Hippocampal formation (tissue), 2 donors: ENCODE measurements around the gene CYP24A1.

Experiments
- DNase-seq, 2 donors: peaks; one replicate each; lab custom pipeline; 2025; lab: John Stamatoyannopoulos, UW

The CYP24A1 gene

DNA sequence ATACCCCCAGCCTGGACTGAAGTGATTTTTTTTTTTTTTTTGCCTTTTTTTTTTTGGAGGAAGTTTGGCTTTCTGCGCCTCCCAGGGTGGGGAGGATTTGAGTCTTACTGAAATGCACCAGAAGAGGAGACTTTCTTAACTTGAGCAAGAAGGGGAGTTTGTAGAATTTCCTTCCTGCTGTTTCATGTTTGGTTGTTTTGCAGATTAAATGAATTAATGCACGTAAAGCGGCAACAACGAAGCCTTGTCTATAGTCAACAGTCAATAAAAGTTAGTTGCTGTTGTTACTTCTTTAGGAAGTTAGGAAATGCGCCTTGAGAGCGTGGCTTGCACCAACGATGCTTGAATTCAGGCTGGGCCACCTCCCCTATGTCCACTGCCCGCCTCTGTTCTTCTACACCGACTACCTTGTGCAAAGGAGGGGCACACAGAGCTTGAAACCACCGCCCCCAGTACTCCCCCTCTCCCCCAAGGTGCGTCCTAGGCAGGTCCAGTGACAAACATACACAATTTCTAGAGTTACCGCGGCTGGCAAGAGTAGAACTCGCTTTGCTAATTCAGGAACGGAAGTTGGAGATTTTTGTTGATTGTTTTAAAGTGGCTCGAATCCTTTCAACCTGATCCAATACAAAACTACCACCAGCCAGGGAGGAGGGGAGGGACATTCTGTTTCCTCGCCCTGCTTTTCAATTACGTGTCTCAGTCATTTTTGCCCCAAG lies 830 bp upstream of the CYP24A1 start:
- no peak for DNase-seq

DNA sequence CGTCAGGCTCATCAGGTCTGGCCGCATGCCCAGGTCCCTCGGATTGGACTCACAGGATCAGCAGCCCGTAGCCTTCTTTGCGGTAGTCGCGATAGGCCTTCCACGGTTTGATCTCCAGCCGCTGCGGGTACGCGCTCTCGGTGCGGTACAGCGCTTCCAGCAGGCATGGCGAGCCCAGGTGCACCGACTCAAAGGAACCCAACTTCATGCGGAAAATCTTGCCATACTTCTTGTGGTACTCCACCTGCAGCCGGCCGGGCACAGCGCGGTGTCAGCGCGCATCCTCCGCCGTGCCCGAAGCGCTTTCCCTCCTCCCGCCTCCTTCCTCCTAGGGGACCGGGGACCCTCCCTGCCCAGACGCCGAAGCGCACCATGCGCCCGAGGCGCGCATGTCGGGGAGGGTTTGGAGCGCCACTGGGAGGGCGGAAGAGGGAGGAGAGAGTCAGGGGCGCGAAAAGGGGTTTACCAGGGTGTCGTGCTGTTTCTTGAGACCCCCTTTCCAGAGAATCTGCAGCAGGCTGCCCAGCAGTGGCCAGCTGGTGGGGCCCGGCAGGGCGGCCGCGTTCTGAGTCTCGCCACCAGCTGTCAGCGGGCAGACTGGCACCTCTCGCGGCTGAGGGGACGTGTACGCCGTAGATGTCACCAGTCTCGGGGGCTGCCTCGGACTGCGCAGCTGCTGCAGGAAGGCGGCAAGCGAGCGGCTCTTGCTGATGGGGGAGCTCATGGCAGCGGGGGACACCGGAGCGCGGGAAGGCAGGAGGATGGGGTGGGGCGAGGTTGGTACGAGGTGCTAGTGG lies 732 bp downstream of the CYP24A1 start:
- no peak for DNase-seq

DNA sequence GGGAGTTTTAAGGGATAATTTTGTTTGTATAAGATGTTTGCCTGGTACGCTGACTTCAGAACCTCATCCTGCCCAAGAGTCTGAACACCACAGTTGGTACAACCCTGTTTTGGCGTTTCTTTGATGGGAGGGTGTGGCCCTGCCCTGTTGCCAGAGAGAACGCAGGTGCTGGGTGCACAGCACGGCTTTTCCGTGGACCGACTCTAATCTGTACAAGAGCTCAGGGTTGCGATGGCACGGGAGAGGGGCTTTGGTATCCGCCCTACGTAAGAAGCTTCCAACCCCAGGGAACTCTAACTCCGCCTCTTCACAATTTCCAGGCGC lies 1.3 kb downstream of the CYP24A1 start:
- no peak for DNase-seq

DNA sequence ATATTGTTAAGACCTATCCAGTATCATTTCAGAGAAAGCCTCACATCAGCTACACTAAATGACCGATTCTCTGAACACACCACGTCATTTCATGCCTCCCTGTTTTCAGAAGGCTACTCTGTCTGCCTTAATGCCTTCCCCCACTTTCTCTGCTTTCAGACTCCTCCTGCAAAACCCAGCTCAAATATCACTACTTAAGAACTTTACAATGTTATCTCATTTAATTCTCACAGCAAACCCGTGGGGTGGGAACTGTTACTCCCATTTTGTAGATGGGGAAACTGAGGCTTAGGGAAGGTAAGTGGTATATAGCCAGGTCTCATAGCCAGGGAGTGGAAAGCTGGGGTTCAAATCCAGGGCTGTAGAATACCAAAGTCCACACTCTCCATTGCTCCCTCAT lies 2.8 kb downstream of the CYP24A1 start:
- no peak for DNase-seq

DNA sequence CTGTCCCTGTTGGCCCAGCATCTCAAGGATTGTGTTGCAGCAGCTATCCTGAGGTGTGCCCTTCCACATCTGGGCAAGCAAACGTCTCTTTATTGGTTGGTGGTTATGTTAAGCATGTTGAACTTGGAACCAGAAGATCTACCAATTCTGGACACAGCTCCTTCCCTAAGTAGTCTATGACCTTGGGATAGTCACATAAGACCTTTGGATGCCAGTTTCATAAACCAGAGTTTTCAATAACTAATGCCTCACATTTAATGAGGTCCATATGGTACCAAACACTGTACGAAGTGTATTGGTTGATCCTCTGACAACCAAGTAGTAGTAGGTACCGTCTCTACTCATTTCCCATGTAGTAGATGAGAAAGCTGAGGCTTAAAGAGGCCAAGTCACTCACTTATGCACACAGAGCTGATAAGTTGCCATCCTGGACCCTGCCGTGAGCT lies 3.7 kb downstream of the CYP24A1 start:
- no peak for DNase-seq

DNA sequence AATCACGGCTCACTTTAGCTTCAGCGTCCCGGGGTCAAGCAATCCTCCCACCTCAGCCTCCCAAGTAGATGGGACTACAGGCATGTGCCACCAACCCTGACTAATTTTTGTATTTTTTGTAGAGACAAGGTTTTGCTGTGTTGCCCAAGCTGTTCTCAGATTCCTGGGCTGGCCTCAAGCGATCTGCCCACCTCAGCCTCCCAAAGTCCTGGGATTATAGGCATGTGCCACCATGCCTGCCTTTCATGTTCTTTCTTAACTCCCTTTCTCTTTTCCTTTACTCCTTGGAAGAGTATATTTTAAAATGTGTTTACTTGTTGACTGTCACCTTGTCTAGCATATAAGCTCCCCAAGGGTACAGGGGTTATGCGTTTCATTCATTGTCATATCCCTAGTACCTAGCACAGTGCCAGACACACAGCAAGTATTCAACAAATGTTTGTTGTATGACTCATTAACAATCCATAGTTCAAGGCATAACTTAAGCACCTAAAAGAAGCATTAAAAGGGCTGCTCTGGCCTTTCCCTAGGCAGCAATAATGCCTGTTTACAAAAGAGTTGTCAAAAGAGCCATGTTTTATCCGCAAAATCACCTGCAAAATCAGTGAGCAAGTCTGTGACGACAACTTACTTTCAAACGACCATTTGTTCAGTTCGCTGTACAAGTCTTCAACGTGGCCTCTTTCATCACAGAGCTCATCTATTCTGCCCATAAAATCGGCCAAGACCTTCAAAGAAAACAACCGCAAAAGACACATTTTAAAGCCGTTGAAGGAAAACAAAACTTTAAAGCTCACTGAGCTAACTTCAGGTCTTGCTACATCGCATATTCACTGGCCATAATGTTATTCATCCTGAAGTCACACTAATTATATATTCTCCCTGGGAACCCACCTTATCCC lies 4.6 kb downstream of the CYP24A1 start:
- DNase-seq = no peak

DNA sequence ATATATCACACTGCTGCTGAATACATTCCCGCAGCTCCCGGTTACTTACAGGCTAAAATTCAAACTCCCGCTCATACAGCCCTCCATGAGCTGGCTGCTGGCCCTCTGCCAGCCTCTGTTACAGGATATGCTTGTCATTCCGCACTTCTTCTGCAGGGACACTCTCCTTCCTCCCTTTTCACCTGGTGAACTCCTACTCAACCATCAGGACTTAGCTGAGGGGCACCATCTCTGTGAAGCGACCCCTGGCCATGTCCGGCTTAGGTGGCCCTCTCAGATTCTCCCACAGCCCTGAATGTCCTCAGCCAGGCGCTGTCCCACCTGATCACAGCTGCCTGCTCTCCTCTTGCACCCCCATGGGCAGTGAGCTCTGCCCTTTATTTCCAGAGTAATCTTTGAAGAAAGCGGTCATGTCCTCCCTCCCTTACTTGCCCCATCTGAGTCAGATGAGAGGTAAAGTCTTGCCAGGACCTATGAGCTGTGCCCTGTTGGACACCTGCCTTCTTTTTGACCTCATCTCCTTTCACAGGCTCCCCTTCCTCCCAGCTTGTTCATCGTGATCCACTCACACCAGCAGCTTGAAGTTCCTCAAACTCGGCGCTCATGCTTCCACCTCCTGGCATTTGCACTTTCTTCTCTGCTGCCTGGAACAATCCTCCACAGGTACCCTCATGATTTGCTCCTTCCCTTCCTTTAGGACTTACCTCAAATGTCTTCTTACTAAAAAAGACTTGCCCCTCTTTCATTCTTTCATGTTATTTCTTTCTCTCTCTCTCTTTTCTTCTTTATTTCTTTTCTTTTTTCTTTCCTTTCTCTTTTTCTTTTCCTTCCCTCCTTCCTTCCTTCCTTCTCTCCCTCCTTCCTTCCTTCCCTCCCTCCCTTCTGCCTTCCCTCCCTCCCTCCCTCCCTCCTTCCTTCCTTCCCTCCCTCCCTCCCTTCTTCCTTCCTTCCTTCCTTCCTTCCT lies 5.6 kb downstream of the CYP24A1 start:
- no peak for DNase-seq

DNA sequence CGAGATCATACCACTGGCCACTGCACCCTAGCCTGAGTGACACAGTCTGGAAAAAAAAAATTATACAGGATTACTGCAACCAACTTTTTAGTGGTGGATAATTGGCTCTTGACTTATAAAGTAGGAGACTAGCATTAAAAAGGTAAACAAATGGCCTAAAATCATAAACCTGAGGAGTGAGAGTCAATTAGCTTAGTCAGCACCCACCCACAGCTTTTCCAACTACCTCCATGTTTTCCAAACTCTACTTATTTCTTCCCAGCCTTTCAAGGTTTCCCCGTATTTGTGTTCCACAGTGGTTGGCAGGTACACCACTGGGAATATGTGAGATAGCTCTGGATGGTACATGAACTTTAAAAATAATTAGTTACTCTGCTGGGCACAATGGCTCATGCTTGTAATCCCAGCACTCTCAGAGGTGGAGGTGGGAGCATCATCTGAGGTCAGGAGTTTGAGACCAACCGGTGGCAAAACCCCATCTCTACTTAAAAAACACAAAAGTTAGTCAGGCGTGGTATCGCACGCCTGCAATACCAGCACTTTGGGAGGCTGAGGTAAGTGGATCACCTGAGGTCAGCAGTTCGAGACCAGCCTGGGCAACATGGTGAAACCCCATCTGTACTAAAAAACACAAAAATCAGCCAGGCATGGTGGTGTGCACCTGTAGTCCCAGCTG lies 6.7 kb downstream of the CYP24A1 start:
- DNase-seq = no peak

DNA sequence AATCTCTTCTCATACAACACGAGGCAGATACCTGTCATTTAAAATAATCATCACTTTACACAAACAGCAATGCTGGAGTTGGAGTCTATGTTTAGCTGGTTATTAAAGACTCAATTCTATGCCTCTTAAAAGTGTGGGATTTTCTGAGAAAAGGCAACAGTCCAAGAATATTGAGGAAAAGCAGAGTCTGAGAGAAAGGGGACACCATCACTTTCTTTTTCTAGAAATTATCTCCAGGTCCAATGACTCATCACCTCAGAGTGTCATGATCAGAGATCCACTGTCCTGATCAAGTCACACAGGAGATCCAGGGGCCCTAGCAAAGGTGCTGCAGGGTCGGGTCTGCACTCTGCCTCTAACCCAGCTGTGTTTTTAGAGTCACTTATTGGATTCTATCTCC lies 8.0 kb downstream of the CYP24A1 start:
- no peak for DNase-seq

DNA sequence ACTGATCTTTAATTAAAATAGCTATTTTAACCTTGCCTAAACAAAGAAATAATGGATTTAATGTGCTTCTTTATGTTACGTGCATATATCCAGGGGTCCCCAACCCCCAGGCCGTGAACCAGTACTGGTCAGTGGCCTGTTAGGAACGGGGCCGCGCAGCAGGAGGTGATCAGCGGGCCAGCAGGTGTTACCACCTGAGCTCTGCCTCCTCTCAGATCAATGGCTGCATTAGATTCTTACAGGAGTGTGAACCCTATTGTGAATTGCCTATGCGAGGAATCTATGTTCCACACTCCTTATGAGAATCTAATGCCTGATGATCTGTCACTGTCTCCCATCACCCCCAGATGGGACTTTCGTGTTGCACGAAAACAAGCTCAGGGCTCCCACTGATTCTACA lies 8.8 kb downstream of the CYP24A1 start:
- DNase-seq = no peak

DNA sequence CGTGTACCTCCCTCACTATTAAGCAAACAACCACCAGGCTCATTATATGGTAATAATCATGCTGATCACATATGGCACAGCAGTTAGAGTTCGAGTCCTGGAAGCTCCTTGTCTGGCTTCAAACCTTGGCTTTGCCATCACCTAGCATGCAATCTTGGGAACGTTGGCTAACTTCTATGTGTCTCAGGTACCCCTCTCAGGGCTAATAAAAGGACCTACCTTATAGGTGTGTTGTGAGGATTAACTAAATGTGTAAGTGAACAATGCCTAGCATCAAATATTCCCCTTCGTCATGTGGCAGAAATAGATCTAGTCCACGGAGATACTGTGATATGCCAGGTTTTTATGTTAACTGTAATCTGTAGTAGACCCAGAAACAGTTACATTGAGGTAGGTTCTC lies 10.4 kb downstream of the CYP24A1 start:
- no peak for DNase-seq

DNA sequence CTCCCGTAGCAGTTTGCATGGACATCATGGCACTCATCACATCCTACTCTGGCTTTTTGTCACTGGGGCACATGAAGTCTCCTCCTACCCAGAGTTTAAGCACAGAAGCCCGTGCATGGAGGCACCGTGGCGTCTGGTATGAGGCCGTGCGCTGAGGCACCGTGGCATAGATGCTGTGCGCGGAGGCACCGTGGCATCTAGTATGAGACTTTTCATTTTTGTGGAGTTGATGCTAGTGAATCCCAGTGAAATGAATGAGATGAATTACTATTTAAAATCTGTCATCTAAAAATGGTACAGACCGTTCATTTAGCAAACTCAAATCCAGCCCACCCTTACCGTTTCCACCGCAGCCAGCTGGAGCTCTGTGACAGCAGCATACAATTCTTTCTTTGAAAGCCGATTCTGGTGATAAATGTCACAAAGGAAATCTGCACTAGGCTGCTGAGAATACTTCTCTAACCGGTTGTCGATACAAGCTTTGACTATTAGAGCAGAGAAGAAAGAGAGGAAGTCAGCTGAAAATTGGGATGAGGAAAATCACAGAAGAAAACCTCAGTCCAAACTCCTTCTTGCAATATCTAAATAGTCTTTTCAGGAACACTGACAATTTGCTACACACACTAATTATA lies 11.3 kb downstream of the CYP24A1 start:
- no peak for DNase-seq

DNA sequence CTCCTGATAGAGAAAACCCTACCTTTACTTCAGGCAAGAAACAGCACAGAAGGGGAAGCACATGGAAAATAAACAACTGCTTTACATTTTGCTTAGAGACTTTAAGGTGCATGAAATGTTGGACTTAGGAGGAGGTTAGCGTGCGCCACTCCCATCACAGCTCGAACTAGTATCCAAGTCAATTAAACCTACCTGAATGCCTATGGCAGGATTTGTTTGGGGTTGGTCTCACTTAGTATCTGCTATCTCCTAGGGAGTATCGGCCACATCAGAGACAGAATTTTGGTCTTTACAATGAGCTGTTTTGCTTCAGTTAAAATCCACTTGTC lies 12.0 kb downstream of the CYP24A1 start:
- no peak for DNase-seq

DNA sequence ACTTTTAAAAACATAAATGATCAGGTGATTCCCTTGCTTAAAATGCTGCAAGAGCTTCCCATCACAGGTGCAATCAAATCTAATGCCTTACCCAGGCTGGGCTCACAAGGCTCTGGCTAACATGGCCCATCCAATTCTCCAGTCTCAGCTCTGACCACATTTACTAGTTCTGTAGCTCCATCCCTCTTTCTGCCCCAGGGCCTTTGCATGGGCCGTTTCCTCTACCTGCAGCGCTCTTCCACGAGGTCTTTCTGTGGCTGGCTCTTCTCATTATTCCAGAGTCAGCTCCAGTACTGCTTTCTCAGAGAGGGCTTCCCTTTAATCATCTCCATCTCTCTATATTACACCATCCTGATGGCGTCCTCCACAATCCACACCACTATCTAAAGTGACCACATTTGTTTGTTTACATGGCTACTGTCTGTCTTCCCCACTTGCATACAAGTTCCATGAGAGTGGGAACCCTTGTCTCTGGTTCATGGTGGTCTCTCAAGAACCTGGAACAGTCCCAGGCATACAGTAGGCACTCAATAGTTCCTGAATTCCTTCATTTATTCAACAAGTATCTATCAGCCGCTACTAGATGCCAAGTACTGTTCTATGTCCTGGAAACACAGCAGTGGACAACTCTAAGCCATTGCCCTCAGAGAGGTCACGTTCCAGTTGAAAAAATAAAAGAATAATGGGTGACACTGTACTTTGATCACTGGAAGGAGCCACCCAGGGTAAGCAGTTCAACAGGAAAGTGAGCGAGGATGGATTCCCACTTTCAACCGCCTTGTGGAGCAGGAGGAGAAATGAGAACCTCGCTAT lies 12.6 kb downstream of the CYP24A1 start:
- no peak for DNase-seq

DNA sequence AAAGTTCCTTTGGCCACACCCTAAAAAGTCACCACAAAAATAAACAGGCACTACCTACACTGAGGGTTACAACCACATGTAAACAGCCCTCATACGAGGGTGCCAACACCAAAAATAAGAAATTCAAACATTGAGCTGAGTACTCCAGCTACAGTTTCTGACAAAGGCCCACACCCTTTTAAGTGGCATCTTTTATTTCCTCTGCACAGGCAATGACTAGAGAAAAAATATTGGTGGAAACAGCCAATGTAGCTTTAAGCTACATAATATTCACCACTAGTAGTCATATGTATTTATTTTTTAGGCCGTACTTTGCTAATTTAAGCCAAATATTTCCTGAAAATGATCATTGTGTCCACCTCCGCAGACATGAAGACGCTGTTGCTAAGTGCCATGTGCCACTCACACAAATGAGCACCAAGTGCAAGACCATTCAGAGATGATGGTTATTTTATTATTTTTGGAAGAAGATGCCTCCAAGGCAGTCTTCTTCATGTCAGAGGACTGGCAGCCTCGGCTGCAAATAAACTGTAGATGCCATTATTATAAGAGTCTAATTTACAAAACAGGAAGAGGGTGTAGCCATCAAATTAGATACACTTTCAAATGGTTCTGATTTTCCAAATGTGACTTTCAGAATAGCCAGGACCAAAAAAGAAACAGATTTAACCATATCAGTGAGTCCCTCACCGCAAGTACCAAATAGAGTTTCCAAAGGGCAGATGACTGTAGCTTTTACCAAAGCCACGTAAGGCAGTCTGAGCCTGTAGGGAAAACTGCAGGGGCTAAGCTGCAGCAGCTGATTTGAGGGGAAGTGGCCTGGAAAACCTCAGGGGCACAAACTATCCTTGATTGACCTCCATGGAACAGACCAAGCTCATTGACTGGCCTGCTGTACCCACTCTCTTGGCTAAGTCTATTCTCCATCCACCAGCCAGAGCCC lies 13.4 kb downstream of the CYP24A1 start:
- no peak for DNase-seq

DNA sequence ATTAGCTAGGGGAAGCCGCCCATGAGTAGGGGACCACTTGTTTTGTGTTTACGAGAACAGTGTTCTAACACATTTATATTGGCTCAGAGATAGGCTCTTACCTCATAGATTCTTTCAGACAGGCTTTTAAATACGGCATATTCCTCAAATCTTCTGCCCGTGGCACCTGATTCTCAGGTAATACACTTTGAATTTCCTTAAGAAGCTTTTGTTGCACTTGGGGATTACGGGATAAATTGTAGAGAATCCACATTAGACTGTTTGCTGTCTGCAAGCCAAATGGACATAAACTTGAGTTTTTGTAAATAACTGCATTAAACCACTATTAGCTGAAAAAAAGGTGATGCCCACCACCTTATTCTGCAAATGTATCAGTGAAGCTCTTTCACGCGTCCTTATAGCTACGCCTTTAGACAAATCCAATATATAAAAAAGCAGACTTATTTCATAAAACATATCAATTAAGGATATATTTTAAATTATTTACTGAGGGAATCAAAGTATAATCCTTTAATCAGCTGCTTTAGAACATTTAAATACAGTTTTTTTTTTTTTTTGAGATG lies 14.8 kb downstream of the CYP24A1 start:
- no peak for DNase-seq

DNA sequence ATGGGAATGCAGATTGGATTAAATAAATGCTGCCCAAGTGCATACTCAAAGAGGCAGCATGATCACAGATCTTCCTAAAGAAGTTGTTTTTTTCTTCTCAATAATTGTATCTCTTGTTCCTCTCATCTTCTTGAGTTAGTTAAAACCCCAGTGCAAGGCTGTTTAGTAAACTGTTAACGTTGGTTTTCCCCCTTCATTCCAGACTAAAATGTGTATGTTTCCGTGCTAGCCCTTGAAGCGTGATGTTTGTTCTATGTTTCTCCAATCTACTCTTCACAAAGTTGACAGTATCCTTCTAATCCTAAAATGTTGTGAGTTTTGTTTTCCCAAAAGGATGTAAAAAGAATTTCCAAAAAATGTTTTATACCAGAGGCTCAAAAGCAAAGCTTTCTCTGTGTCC lies 15.6 kb downstream of the CYP24A1 start:
- DNase-seq = no peak
